Neuron (in vitro differentiated cells): Measurements from ENCODE around the gene NME3.

ENCODE experiments used
- H2AFZ ChIP-seq: one replicate; pipeline ENCODE4 v1.6.1; 2013; ENCODE audit warnings: low read depth, mild to moderate bottlenecking, inconsistent platforms, low read length, moderate library complexity
- H3K27me3 ChIP-seq: one replicate; pipeline ENCODE4 v1.6.1; 2013; ENCODE audit warnings: low read length; ENCODE audit not compliant: insufficient read depth
- H3K36me3 ChIP-seq: one replicate; pipeline ENCODE4 v1.6.1; 2013; ENCODE audit warnings: low read length; ENCODE audit not compliant: insufficient read depth
- H3K4me1 ChIP-seq: one replicate; pipeline ENCODE4 v1.6.1; 2013; ENCODE audit warnings: low read length; ENCODE audit not compliant: insufficient read depth
- H3K4me3 ChIP-seq: 2 replicates; pipeline ENCODE4 v1.5.1; 2013; ENCODE audit warnings: mild to moderate bottlenecking, low read length, moderate library complexity
- H3K9me3 ChIP-seq: one replicate; pipeline ENCODE4 v1.6.1; 2013; ENCODE audit warnings: low read length

The NME3 gene

DNA sequence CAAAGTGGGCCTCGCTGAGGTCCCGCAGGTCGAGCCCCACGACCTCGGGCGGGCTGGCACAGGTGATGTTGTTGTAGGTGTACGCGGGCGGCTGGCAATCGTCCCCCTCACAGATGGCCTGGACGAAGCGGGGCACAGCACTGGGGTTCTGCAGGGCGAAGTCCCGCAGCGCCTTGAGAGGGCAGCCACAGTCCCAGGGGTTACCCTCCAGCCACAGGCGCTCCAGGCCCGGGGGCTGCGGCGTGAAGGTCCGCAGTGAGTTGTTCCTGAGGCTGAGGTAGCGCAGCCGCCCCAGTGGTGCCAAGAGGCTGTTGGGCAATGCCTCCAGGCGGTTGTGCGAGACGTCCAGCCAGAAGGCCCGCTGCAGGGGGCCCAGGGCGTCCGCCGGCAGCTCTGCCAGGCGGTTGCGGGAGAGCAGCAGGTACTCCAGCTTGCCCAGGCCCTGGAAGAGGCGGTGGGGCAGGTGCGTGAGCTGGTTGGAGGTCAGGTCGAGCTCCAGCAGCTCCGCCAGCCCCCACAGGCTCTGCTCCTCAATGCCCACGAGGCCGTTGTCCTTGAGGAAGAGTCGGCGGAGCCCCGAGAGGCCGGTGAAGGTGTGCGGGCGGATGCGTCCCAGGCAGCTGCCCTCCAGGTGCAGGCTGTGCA lies 19.4 kb upstream of the NME3 start:
- Histone ChIP-seq H3K4me1 (no peaks in the 10 kb centered on the region), H2AFZ (no peak overlapping the region), H3K9me3 (no peaks in the 10 kb centered on the region), H3K36me3 (peaks cover 37% of the 10 kb centered on the region), H3K27me3 (no peaks in the 10 kb centered on the region), H3K4me3 (no peak overlapping the region)

GRCh38 chr16:1790261-1790610 lies 18.9 kb upstream of the NME3 start:
- Histone ChIP-seq H2AFZ (no peak overlapping the region), H3K4me3 (no peak overlapping the region), H3K4me1 (no peaks in the 10 kb centered on the region), H3K36me3 (peaks cover 42% of the 10 kb centered on the region), H3K9me3 (no peaks in the 10 kb centered on the region), H3K27me3 (no peaks in the 10 kb centered on the region)

- H3K4me1 ChIP-seq, result no peaks in the 10 kb centered on the region
- H3K9me3 ChIP-seq, result no peaks in the 10 kb centered on the region
- no peaks in the 10 kb centered on the region for H3K27me3 ChIP-seq
- peaks cover 45% of the 10 kb centered on the region for H3K36me3 ChIP-seq
- H3K4me3 ChIP-seq, result no peak overlapping the region
- H2AFZ ChIP-seq, result no peak overlapping the region
Observed at GRCh38 chr16:1789643-1790045, 18.3 kb upstream of the NME3 start.

GRCh38 chr16:1788708-1789100 lies 17.4 kb upstream of the NME3 start:
- Histone ChIP-seq H3K4me3 (no peak overlapping the region), H3K36me3 (peaks cover 45% of the 10 kb centered on the region), H3K9me3 (no peaks in the 10 kb centered on the region), H3K27me3 (no peaks in the 10 kb centered on the region), H3K4me1 (peaks cover 5% of the 10 kb centered on the region), H2AFZ (no peak overlapping the region)

GRCh38 chr16:1788095-1788707 lies 16.9 kb upstream of the NME3 start:
- Histone ChIP-seq H3K27me3 (no peaks in the 10 kb centered on the region), H3K4me1 (peaks cover 5% of the 10 kb centered on the region), H3K4me3 (no peak overlapping the region), H2AFZ (no peak overlapping the region), H3K9me3 (no peaks in the 10 kb centered on the region), H3K36me3 (peaks cover 45% of the 10 kb centered on the region)

- H3K4me3 ChIP-seq, result no peak overlapping the region
- no peak overlapping the region for H2AFZ ChIP-seq
- H3K27me3 ChIP-seq, result no peaks in the 10 kb centered on the region
- peaks cover 5% of the 10 kb centered on the region for H3K4me1 ChIP-seq
- H3K9me3 ChIP-seq, result no peaks in the 10 kb centered on the region
- peaks cover 45% of the 10 kb centered on the region for H3K36me3 ChIP-seq
Observed at GRCh38 chr16:1787322-1788094, 16.2 kb upstream of the NME3 start.

DNA sequence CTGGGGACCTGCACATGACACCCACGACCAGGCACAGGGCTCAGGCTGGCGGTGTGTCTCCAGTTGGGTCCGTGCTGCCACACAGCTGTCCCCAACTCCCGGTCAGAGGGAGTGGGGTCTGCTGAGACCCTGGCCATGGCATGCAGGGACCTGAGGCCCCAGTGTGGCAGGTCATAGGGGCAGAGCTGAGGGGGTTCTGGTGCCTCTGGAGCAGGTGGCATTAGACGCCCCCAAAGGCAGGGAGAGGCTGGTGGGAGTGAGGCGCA lies 15.6 kb upstream of the NME3 start:
- H3K36me3 ChIP-seq, result peaks cover 45% of the 10 kb centered on the region
- peaks cover 5% of the 10 kb centered on the region for H3K4me1 ChIP-seq
- H2AFZ ChIP-seq, result no peak overlapping the region
- H3K4me3 ChIP-seq, result no peak overlapping the region
- no peaks in the 10 kb centered on the region for H3K9me3 ChIP-seq
- no peaks in the 10 kb centered on the region for H3K27me3 ChIP-seq

- Histone ChIP-seq H3K27me3 (no peaks in the 10 kb centered on the region), H3K4me1 (peaks cover 9% of the 10 kb centered on the region), H3K36me3 (peaks cover 45% of the 10 kb centered on the region), H3K9me3 (no peaks in the 10 kb centered on the region), H3K4me3 (no peak overlapping the region), H2AFZ (no peak overlapping the region)
Observed at GRCh38 chr16:1786242-1787055, 15.1 kb upstream of the NME3 start.

GRCh38 chr16:1785846-1786170 lies 14.5 kb upstream of the NME3 start:
- peaks cover 50% of the 10 kb centered on the region for H3K36me3 ChIP-seq

GRCh38 chr16:1784977-1785845 lies 13.9 kb upstream of the NME3 start:
- Histone ChIP-seq H3K36me3 (peaks cover 49% of the 10 kb centered on the region), H3K4me3 (no peak overlapping the region), H3K27me3 (no peaks in the 10 kb centered on the region), H2AFZ (no peak overlapping the region), H3K4me1 (peaks cover 16% of the 10 kb centered on the region), H3K9me3 (no peaks in the 10 kb centered on the region)

More at GRCh38 chr16:1785846-1786170, 14.5 kb upstream of the NME3 start:
- H3K4me1 ChIP-seq, result peaks cover 16% of the 10 kb centered on the region
- H3K27me3 ChIP-seq, result no peaks in the 10 kb centered on the region
- no peaks in the 10 kb centered on the region for H3K9me3 ChIP-seq
- no peak overlapping the region for H2AFZ ChIP-seq
- no peak overlapping the region for H3K4me3 ChIP-seq

GRCh38 chr16:1782408-1783264 lies 11.3 kb upstream of the NME3 start, which contains the start of the genes NUBP2 and SPSB3:
TSS of gene NUBP2 (plus strand) at chr16:1782960. CDS start at chr16:1783021, 61 bp downstream.
TSS of gene SPSB3 (minus strand) at chr16:1782571. CDS start at chr16:1781483, 1,088 bp downstream.
- Histone ChIP-seq H3K4me1 (peaks cover 16% of the 10 kb centered on the region), H3K9me3 (no peaks in the 10 kb centered on the region), H2AFZ (no peak within 1 kb of the TSS), H3K27me3 (no peaks in the 10 kb centered on the region), H3K4me3 (peak within 1 kb of the TSS; percentile 95), H3K36me3 (peaks cover 45% of the 10 kb centered on the region)
